GM12878 (cell line): ENCODE results near the gene HPRT1. TPM values are rescaled to one million over a fixed set of nuclear protein-coding genes. Genes with fewer than 3 reads are reported as not detected.

Source experiments
- ATAC-seq: fragments of 200-7000 bp; cut with Tn5 transposase; 3 replicates; pipeline ENCODE4 v1.9.1; 2020; ENCODE audit warnings: mild to moderate bottlenecking, moderate library complexity
- Bru-seq: library from RNA; stranded (reverse); fragments of 400-500 nt; gene quantifications from one replicate; lab custom pipeline; 2021; lab: Mats Ljungman, UMichigan
- BruChase-seq, 2 experiments: library from RNA; stranded (reverse); fragments of 400-500 nt; gene quantifications; one replicate each; lab custom pipeline; 2021; lab: Mats Ljungman, UMichigan
- BruUV-seq: library from RNA; stranded (reverse); fragments of 400-500 nt; replicated peaks from 2 replicates; lab custom pipeline; 2021; lab: Mats Ljungman, UMichigan
- CTCF ChIA-PET: fragments of 300-600 bp; sonication (Branson Sonifier 250); formaldehyde crosslinking; extraction: SDS; loops from one replicate; lab custom pipeline; 2021; ENCODE audit warnings: inconsistent platforms; lab: Yijun Ruan, JAX
- POLR2A ChIA-PET: fragments of 350-600 bp; formaldehyde crosslinking; extraction: SDS; loops from one replicate; lab custom pipeline; 2021; ENCODE audit warnings: inconsistent platforms; lab: Charles Lee
- RAD21 ChIA-PET: fragments of 300-600 bp; sonication (Branson Sonifier 250); formaldehyde crosslinking; loops from one replicate; lab custom pipeline; 2023; ENCODE audit warnings: antibody characterized with exemption; ENCODE audit not compliant: unreplicated experiment; lab: Charles Lee
- SMC1A ChIA-PET: fragments of 300-600 bp; sonication (Branson Sonifier 250); formaldehyde crosslinking; loops from one replicate; lab custom pipeline; 2023; ENCODE audit not compliant: unreplicated experiment, uncharacterized antibody; lab: Charles Lee
- DNase-seq: peaks from one replicate; pipeline ENCODE4 v3.0.0-alpha.2; 2011; ENCODE audit warnings: low read depth, low spot score
- FAIRE-seq: peaks from 3 replicates; lab custom pipeline; 2011; peaks lifted over from hg19 to GRCh38; lab: Jason Lieb, UNC
- H2AFZ ChIP-seq: 2 replicates; pipeline ENCODE4 v1.6.0; 2011; ENCODE audit warnings: low read depth, low read length, control low read depth; ENCODE audit not compliant: control insufficient read depth
- H3K27ac ChIP-seq: 2 replicates; pipeline ENCODE4 v1.5.1; 2011; ENCODE audit warnings: control low read depth; ENCODE audit not compliant: control insufficient read depth, insufficient read depth
- H3K27me3 ChIP-seq, 2 experiments: replicated peaks in 1 of 2; 2 replicates each; pipeline versions ENCODE4 v1.6.0 to v1.6.1; 2011; ENCODE audit warnings: low read length in 1 of 2; ENCODE audit not compliant: control insufficient read depth in 2 of 2, insufficient read depth in 2 of 2
- H3K36me3 ChIP-seq, 2 experiments: 2 replicates each; pipeline ENCODE4 v1.5.1; 2011; ENCODE audit warnings: low read length in 1 of 2; ENCODE audit not compliant: control insufficient read depth in 2 of 2, insufficient read depth in 2 of 2
- H3K4me1 ChIP-seq: 2 replicates; pipeline ENCODE4 v1.6.1; 2011; ENCODE audit warnings: mild to moderate bottlenecking, low read length, moderate library complexity, mixed read lengths; ENCODE audit not compliant: control insufficient read depth, insufficient read depth
- H3K4me2 ChIP-seq: 2 replicates; pipeline ENCODE4 v1.6.0; 2011; ENCODE audit warnings: control low read depth; ENCODE audit not compliant: control insufficient read depth, insufficient read depth
- H3K4me3 ChIP-seq: fragments of 200-600 bp; sonication (generic); 2 replicates; pipeline ENCODE4 v1.5.1; 2016
- H3K79me2 ChIP-seq: 2 replicates; pipeline ENCODE4 v1.6.0; 2011; ENCODE audit warnings: low read length; ENCODE audit not compliant: control insufficient read depth, insufficient read depth
- H3K9ac ChIP-seq: 2 replicates; pipeline ENCODE4 v1.8.0; 2011; ENCODE audit warnings: low read length, control low read depth, mixed read lengths; ENCODE audit not compliant: control insufficient read depth, insufficient read depth
- H3K9me3 ChIP-seq: replicated peaks from 3 replicates; pipeline ENCODE4 v1.5.1; 2011; ENCODE audit warnings: mild to moderate bottlenecking, low read length; ENCODE audit not compliant: control insufficient read depth, insufficient read depth
- H4K20me1 ChIP-seq: 2 replicates; pipeline ENCODE4 v1.6.0; 2011; ENCODE audit not compliant: control insufficient read depth, insufficient read depth
- CBX3 ChIP-seq: fragments of 200-600 bp; sonication (generic); IDR thresholded peaks from 2 replicates; pipeline ENCODE4 v1.6.1; 2016; ENCODE audit warnings: low read depth, borderline replicate concordance
- E4F1 ChIP-seq: fragments of 450-650 bp; IDR thresholded peaks from 2 replicates; pipeline ENCODE4 v1.6.1; 2018; ENCODE audit warnings: borderline replicate concordance, mild to moderate bottlenecking; ENCODE audit not compliant: partially characterized antibody
- ESRRA ChIP-seq: IDR thresholded peaks from 2 replicates; pipeline ENCODE4 v1.6.1; 2012; ENCODE audit warnings: mild to moderate bottlenecking, low read length, improper control_type of control experiment
- HCFC1 ChIP-seq: fragments of 150-350 bp; IDR thresholded peaks from 2 replicates; pipeline ENCODE4 v1.6.1; 2014; ENCODE audit warnings: low read length
- IRF4 ChIP-seq: IDR thresholded peaks from 2 replicates; pipeline ENCODE4 v1.6.1; 2011; ENCODE audit warnings: low read depth, low read length
- MEF2B ChIP-seq: fragments of 450-650 bp; IDR thresholded peaks from 2 replicates; pipeline ENCODE4 v1.6.1; 2018; ENCODE audit warnings: mild to moderate bottlenecking, moderate library complexity; ENCODE audit not compliant: partially characterized antibody, poor library complexity, severe bottlenecking
- PAX8 ChIP-seq: fragments of 450-650 bp; IDR thresholded peaks from 2 replicates; pipeline ENCODE4 v1.6.1; 2017; ENCODE audit warnings: mild to moderate bottlenecking, moderate library complexity
- RELA ChIP-seq: fragments of 450-650 bp; IDR thresholded peaks from 2 replicates; pipeline ENCODE4 v1.8.0; 2014; ENCODE audit warnings: borderline replicate concordance; ENCODE audit not compliant: partially characterized antibody
- ZNF687 ChIP-seq: fragments of 450-650 bp; IDR thresholded peaks from 2 replicates; pipeline ENCODE4 v1.6.1; 2017; ENCODE audit warnings: mild to moderate bottlenecking, moderate library complexity
- WGBS: methylation state at CpG from one replicate; pipeline ENCODE4 v1.1.6; 2016; ENCODE audit warnings: low lambda C conversion rate; ENCODE audit not compliant: insufficient replicate concordance, insufficient coverage; ENCODE audit errors: missing lambda C conversion rate; 5-methylcytosine and 5-hydroxymethylcytosine counted together
- in situ Hi-C: fragments of 300-500 bp; cut with MboI; formaldehyde crosslinking; loops from 9 replicates; pipeline ENCODE4 v1.14.3; 2018; ENCODE audit warnings: mixed read lengths
- intact Hi-C: fragments of 100-400 bp; cut with micrococcal nuclease; formaldehyde crosslinking; loops from one replicate; pipeline ENCODE4 v1.14.2; 2022; ENCODE audit not compliant: unreplicated experiment
- long read RNA-seq, 2 experiments: library from polyadenylated mRNA; unstranded; transcript quantifications; one replicate each; pipeline ENCODE4 v2.0.0, GENCODE V29; 2019 to 2020
- polyA minus RNA-seq, 3 experiments: library from RNA; depleted of rRNA, polyadenylated mRNA; stranded (reverse); fragments of >200 nt; gene quantifications; 2 replicates each; pipeline ENCODE4 v1.2.3, GENCODE V29; 2011
- polyA plus RNA-seq, 11 experiments: library from polyadenylated mRNA; depleted of rRNA in 4 of 11; unstranded in 6 of 11; stranded (reverse) in 5 of 11; fragments of >200 nt; fragmentation: Nextera tagmentation in 4 of 11; fragmentation: Illumina TruSeq in 1 of 11; extraction: Ambion mirVana in 4 of 11; extraction: Trizol in 1 of 11; gene quantifications; 1 replicate in 1 of 11; 2 replicates in 10 of 11; pipeline versions ENCODE4 v1.2.1 to v1.2.3, GENCODE V29; 2011 to 2016; ENCODE audit warnings: inconsistent platforms in 2 of 11, missing spikeins in 2 of 11, low read depth in 1 of 11
- total RNA-seq, 4 experiments: library from RNA; depleted of rRNA in 3 of 4; stranded (reverse); fragments of >200 nt in 3 of 4; fragmentation: Illumina TruSeq in 1 of 4; extraction: Trizol in 1 of 4; gene quantifications; 2 replicates each; pipeline versions ENCODE4 v1.2.1 to v1.2.3, GENCODE V29; 2013 to 2021

HPRT1 gene
- 7.5 and 9.7 TPM in 2 replicates for total RNA-seq (2013; cell fraction: nucleolus; rRNA removed)
- total RNA-seq (2014; rRNA removed) (19.3 and 20.8 TPM in 2 replicates), total RNA-seq (2014; rRNA removed; fragmentation: Illumina TruSeq; extraction: Trizol) (33.3 and 34.8 TPM in 2 replicates), total RNA-seq (2021) (65.4 and 66.3 TPM in 2 replicates), polyA plus RNA-seq (2011; rRNA removed) (80.8 and 96.3 TPM in 2 replicates), polyA plus RNA-seq (2014; fragmentation: Illumina TruSeq; extraction: Trizol) (110 and 124 TPM in 2 replicates), polyA plus RNA-seq (2014; fragmentation: Nextera tagmentation; extraction: Ambion mirVana) (100 to 1,000 TPM; 105 to 111 TPM), polyA plus RNA-seq (2014; rRNA removed) (69.6 and 72.5 TPM in 2 replicates), polyA plus RNA-seq (2016; fragmentation: Nextera tagmentation; extraction: Ambion mirVana) (100 to 1,000 TPM; 152 to 161 TPM), polyA minus RNA-seq (2011; rRNA and poly(A)+ RNA removed) (15.1 and 43.8 TPM in 2 replicates), Bru-seq, nascent RNA (percentile 73 among the genes with signal in this experiment), BruChase-seq, experiment 1, labeled RNA remaining after a 6-hour chase (percentile 73 among the genes with signal in this experiment), BruChase-seq, experiment 2, labeled RNA remaining after a 2-hour chase (percentile 68 among the genes with signal in this experiment)
- polyA plus RNA-seq (2011; ENCODE audit: low read depth), result 37.3 TPM
- polyA plus RNA-seq (2011; cell fraction: cytosol; rRNA removed), result 25.7 and 28.1 TPM in 2 replicates
- polyA plus RNA-seq (2011; cell fraction: nucleus; rRNA removed), result 22.5 and 28.8 TPM in 2 replicates
- 50.8 and 62.6 TPM in 2 replicates for polyA plus RNA-seq (2012)
- 13.0 and 23.5 TPM in 2 replicates for polyA minus RNA-seq (2011; cell fraction: cytosol; rRNA and poly(A)+ RNA removed)
- polyA minus RNA-seq (2011; cell fraction: nucleus; rRNA and poly(A)+ RNA removed), result 8.1 and 9.3 TPM in 2 replicates
- long read RNA-seq, experiment 1, transcript HPRT1-201 (9 exons, 1,407 nt), result major isoform, 10 of 13 reads
- long read RNA-seq, experiment 1, partial matches to known transcripts, result 3 of 13 reads
- long read RNA-seq, experiment 1, other reads (novel, unspliced or antisense), result 0 of 13 reads
- long read RNA-seq, experiment 2, transcript HPRT1-201 (9 exons, 1,407 nt), result major isoform, 71 of 76 reads
- long read RNA-seq, experiment 2, partial matches to known transcripts, result 0 of 76 reads
- long read RNA-seq, experiment 2, other reads (novel, unspliced or antisense), result 5 of 76 reads

GRCh38 chrX:134460005-134460861 is at the start of gene HPRT1:
Gene HPRT1 (plus strand): TSS chrX:134460165. CDS start chrX:134460312, 147 bp downstream.
- Histone ChIP-seq H3K79me2 (peaks cover 27% of the 10 kb centered on the region), H3K9me3 (no peaks in the 10 kb centered on the region), H4K20me1 (no peaks in the 10 kb centered on the region), H3K27me3 (no peaks in the 10 kb centered on the region), H3K36me3 (no peaks in the 10 kb centered on the region), H2AFZ (peak within 1 kb of the TSS; percentile 89), H3K4me1 (no peaks in the 10 kb centered on the region), H3K4me3 (peak within 1 kb of the TSS; percentile 70), H3K4me2 (peak within 1 kb of the TSS; percentile 78), H3K27ac (peak within 1 kb of the TSS; percentile 64), H3K9ac (peak within 1 kb of the TSS; percentile 72)
- ChIA-PET CTCF (interaction anchor here (1.0 to 1.9 kb wide), 3 partner anchors 16 to 91 kb away, joined by 3 to 7 read pairs (median 6); no protein-coding TSS in a partner anchor), RAD21 (interaction anchor here (0.6 to 1.3 kb wide), 2 partner anchors 15 to 301 kb away, joined by 3 read pairs; no protein-coding TSS in a partner anchor), POLR2A (no interaction called here), SMC1A (interaction anchor here (0.5 kb wide), 1 partner anchor 90 kb away, joined by 3 read pairs; no protein-coding TSS in a partner anchor)
- no peak for DNase-seq
- in situ Hi-C loops (no loop called here), intact Hi-C loops (loop anchor here (2.0 kb wide), 1 partner anchor 37 kb away; no protein-coding TSS in a partner anchor)
- ATAC-seq, result peak; percentile 91
- no TSS peak for BruUV-seq
- WGBS, result 37% methylated on average over 53 of the region's 85 CpGs
- no peak for FAIRE-seq
- TF ChIP-seq CBX3 (no peak), IRF4 (no peak), RELA (no peak), ZNF687 (peak; percentile 30; the same call in 1 of the 2 replicates), E4F1 (no peak), PAX8 (no peak), ESRRA (no peak), MEF2B (no peak), HCFC1 (no peak)
